ENCODE results near the gene OR13H1.
"Not testable (repeated sequence)": the region's sequence is repeated elsewhere in the genome, so short reads cannot be mapped to it uniquely, and the experiment has no call there.

Gene OR13H1

GRCh38 chrX:131543774-131544173, at the start of gene OR13H1:
Gene OR13H1, plus strand, starts transcription at chrX:131544074. Its CDS starts 0 bp downstream, at chrX:131544074.
- Histone ChIP-seq H3K36me3 (ENCODE audit: control insufficient read depth, low read depth, low read length) (no peaks in the 10 kb centered on the region), H3K9ac (ENCODE audit: low read length) (no peak within 1 kb of the TSS), H3K4me3 (ENCODE audit: low read length) (no peak within 1 kb of the TSS), H3K27ac (ENCODE audit: low read length) (no peak within 1 kb of the TSS), H3K9me3 (ENCODE audit: control insufficient read depth, low read depth, low read length) (peaks cover 35% of the 10 kb centered on the region), H3K4me1 (ENCODE audit: control insufficient read depth, low read depth, low read length) (no peaks in the 10 kb centered on the region), H3K27me3 (ENCODE audit: control insufficient read depth, insufficient read depth, low read length) (no peaks in the 10 kb centered on the region)

DNA sequence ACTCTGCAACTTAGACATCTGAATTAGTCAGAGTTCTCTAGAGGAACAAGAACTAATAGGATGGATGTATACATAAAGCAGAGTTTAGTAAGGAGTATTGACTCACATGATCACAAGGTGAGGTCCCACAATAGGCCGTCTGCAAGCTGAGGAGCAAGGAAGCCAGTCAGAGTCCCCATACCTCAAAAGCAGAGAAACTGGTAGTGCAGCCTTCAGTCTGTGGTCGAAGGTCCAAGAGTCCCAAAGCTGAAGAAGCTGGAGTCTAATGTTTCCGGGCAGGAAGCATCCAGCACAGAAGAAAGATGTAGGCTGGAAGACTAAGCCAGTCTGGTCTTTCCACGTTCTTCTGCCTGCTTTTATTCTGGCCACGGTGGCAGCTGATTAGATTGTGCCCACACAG, 42.3 kb upstream of the OR13H1 start:
- not testable (repeated sequence) for H3K4me3 ChIP-seq (ENCODE audit: low read length); H3K27ac ChIP-seq (ENCODE audit: low read length); H3K9ac ChIP-seq (ENCODE audit: low read length); H3K4me1 ChIP-seq (ENCODE audit: control insufficient read depth, low read depth, low read length); H3K27me3 ChIP-seq (ENCODE audit: control insufficient read depth, insufficient read depth, low read length); H3K36me3 ChIP-seq (ENCODE audit: control insufficient read depth, low read depth, low read length)
- H3K9me3 ChIP-seq (ENCODE audit: control insufficient read depth, low read depth, low read length) = peaks cover 17% of the 10 kb centered on the region

- Histone ChIP-seq H3K9me3 (ENCODE audit: control insufficient read depth, low read depth, low read length) (peaks cover 47% of the 10 kb centered on the region), H3K4me1 (ENCODE audit: control insufficient read depth, low read depth, low read length) (no peaks in the 10 kb centered on the region), H3K9ac (ENCODE audit: low read length) (no peak overlapping the region), H3K27me3 (ENCODE audit: control insufficient read depth, insufficient read depth, low read length) (no peaks in the 10 kb centered on the region), H3K4me3 (ENCODE audit: low read length) (no peak overlapping the region), H3K36me3 (ENCODE audit: control insufficient read depth, low read depth, low read length) (no peaks in the 10 kb centered on the region), H3K27ac (ENCODE audit: low read length) (no peak overlapping the region)
Observed at GRCh38 chrX:131513159-131513914, 30.5 kb upstream of the OR13H1 start.

- Histone ChIP-seq H3K27me3 (ENCODE audit: control insufficient read depth, insufficient read depth, low read length) (no peaks in the 10 kb centered on the region), H3K9me3 (ENCODE audit: control insufficient read depth, low read depth, low read length) (peaks cover 45% of the 10 kb centered on the region), H3K4me1 (ENCODE audit: control insufficient read depth, low read depth, low read length) (no peaks in the 10 kb centered on the region), H3K9ac (ENCODE audit: low read length) (no peak overlapping the region), H3K4me3 (ENCODE audit: low read length) (no peak overlapping the region), H3K36me3 (ENCODE audit: control insufficient read depth, low read depth, low read length) (peaks cover 3% of the 10 kb centered on the region), H3K27ac (ENCODE audit: low read length) (no peak overlapping the region)
Observed at GRCh38 chrX:131521824-131522223, 22.1 kb upstream of the OR13H1 start.

DNA sequence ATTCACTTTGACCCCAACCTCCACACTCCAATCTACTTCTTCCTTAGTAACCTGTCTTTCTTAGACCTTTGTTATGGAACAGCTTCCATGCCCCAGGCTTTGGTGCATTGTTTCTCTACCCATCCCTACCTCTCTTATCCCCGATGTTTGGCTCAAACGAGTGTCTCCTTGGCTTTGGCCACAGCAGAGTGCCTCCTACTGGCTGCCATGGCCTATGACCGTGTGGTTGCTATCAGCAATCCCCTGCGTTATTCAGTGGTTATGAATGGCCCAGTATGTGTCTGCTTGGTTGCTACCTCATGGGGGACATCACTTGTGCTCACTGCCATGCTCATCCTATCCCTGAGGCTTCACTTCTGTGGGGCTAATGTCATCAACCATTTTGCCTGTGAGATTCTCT, 344 bp downstream of the OR13H1 start:
- Histone ChIP-seq H3K4me3 (ENCODE audit: low read length) (no peak overlapping the region), H3K9me3 (ENCODE audit: control insufficient read depth, low read depth, low read length) (peaks cover 36% of the 10 kb centered on the region), H3K27ac (ENCODE audit: low read length) (no peak overlapping the region), H3K9ac (ENCODE audit: low read length) (no peak overlapping the region), H3K36me3 (ENCODE audit: control insufficient read depth, low read depth, low read length) (no peaks in the 10 kb centered on the region), H3K4me1 (ENCODE audit: control insufficient read depth, low read depth, low read length) (no peaks in the 10 kb centered on the region), H3K27me3 (ENCODE audit: control insufficient read depth, insufficient read depth, low read length) (no peaks in the 10 kb centered on the region)

- no peak overlapping the region for H3K4me3 ChIP-seq (ENCODE audit: low read length)
- H3K9ac ChIP-seq (ENCODE audit: low read length) = no peak overlapping the region
- no peaks in the 10 kb centered on the region for H3K4me1 ChIP-seq (ENCODE audit: control insufficient read depth, low read depth, low read length)
- no peak overlapping the region for H3K27ac ChIP-seq (ENCODE audit: low read length)
- no peaks in the 10 kb centered on the region for H3K36me3 ChIP-seq (ENCODE audit: control insufficient read depth, low read depth, low read length)
- H3K27me3 ChIP-seq (ENCODE audit: control insufficient read depth, insufficient read depth, low read length) = no peaks in the 10 kb centered on the region
- peaks cover 21% of the 10 kb centered on the region for H3K9me3 ChIP-seq (ENCODE audit: control insufficient read depth, low read depth, low read length)
Observed at GRCh38 chrX:131549011-131549410, 5.1 kb downstream of the OR13H1 start.

DNA sequence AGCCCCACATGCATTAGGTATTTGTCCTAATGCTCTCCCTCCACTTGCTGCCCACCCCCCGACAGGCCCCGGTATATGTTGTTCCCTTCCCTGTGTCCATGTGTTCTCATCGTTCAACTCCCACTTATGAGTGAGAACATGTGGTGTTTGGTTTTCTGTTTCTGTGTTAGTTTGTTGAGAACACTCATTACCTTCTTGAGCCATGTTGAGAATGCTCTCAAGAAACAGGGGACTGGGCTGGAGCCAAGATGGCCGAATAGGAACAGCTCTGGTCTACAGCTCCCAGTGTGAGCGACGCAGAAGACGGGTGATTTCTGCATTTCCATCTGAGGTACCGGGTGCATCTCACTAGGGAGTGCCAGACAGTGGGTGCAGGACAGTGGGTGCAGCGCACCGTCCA, 8.6 kb downstream of the OR13H1 start:
- peaks cover 16% of the 10 kb centered on the region for H3K9me3 ChIP-seq (ENCODE audit: control insufficient read depth, low read depth, low read length)
- H3K9ac ChIP-seq (ENCODE audit: low read length); H3K27me3 ChIP-seq (ENCODE audit: control insufficient read depth, insufficient read depth, low read length); H3K4me1 ChIP-seq (ENCODE audit: control insufficient read depth, low read depth, low read length); H3K27ac ChIP-seq (ENCODE audit: low read length); H3K36me3 ChIP-seq (ENCODE audit: control insufficient read depth, low read depth, low read length); H3K4me3 ChIP-seq (ENCODE audit: low read length): not testable (repeated sequence)

- Histone ChIP-seq H3K4me1 (ENCODE audit: control insufficient read depth, low read depth, low read length) (no peaks in the 10 kb centered on the region), H3K36me3 (ENCODE audit: control insufficient read depth, low read depth, low read length) (no peaks in the 10 kb centered on the region), H3K27ac (ENCODE audit: low read length) (no peak overlapping the region), H3K9me3 (ENCODE audit: control insufficient read depth, low read depth, low read length) (peaks cover 4% of the 10 kb centered on the region), H3K4me3 (ENCODE audit: low read length) (no peak overlapping the region), H3K9ac (ENCODE audit: low read length) (no peak overlapping the region), H3K27me3 (ENCODE audit: control insufficient read depth, insufficient read depth, low read length) (no peaks in the 10 kb centered on the region)
Observed at GRCh38 chrX:131558562-131558961, 14.7 kb downstream of the OR13H1 start.

GRCh38 chrX:131564553-131565229, 20.8 kb downstream of the OR13H1 start:
- no peak overlapping the region for H3K4me3 ChIP-seq (ENCODE audit: low read length)
- H3K9ac ChIP-seq (ENCODE audit: low read length) = no peak overlapping the region
- no peaks in the 10 kb centered on the region for H3K4me1 ChIP-seq (ENCODE audit: control insufficient read depth, low read depth, low read length)
- peaks cover 12% of the 10 kb centered on the region for H3K9me3 ChIP-seq (ENCODE audit: control insufficient read depth, low read depth, low read length)
- no peaks in the 10 kb centered on the region for H3K27me3 ChIP-seq (ENCODE audit: control insufficient read depth, insufficient read depth, low read length)
- no peak overlapping the region for H3K27ac ChIP-seq (ENCODE audit: low read length)
- no peaks in the 10 kb centered on the region for H3K36me3 ChIP-seq (ENCODE audit: control insufficient read depth, low read depth, low read length)

- Histone ChIP-seq H3K27ac (ENCODE audit: low read length) (no peak overlapping the region), H3K4me1 (ENCODE audit: control insufficient read depth, low read depth, low read length) (no peaks in the 10 kb centered on the region), H3K36me3 (ENCODE audit: control insufficient read depth, low read depth, low read length) (no peaks in the 10 kb centered on the region), H3K4me3 (ENCODE audit: low read length) (no peak overlapping the region), H3K27me3 (ENCODE audit: control insufficient read depth, insufficient read depth, low read length) (no peaks in the 10 kb centered on the region), H3K9me3 (ENCODE audit: control insufficient read depth, low read depth, low read length) (peaks cover 15% of the 10 kb centered on the region), H3K9ac (ENCODE audit: low read length) (no peak overlapping the region)
Observed at GRCh38 chrX:131565909-131566308, 22.0 kb downstream of the OR13H1 start.

DNA sequence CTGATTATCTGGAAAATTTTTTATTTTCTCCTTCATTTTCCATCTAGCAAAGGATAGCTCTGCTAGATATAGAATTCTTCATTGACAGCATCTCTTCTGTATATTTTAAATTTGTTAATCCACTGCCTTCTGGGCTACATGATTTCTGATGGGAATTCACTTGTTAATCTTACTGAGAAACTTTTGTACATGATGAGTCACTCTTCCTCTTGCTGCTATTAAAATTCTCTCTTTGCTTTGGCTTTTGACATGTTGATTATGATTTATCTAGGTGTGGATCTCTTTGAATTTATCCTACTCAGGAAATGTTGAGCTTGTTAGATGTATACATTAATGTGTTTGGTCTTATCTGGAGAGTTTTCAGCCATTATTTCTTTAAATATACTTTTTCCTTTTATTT, 27.5 kb downstream of the OR13H1 start:
- Histone ChIP-seq H3K9me3 (ENCODE audit: control insufficient read depth, low read depth, low read length) (peaks cover 28% of the 10 kb centered on the region), H3K36me3 (ENCODE audit: control insufficient read depth, low read depth, low read length) (no peaks in the 10 kb centered on the region), H3K4me3 (ENCODE audit: low read length) (no peak overlapping the region), H3K4me1 (ENCODE audit: control insufficient read depth, low read depth, low read length) (peaks cover 3% of the 10 kb centered on the region), H3K27me3 (ENCODE audit: control insufficient read depth, insufficient read depth, low read length) (no peaks in the 10 kb centered on the region), H3K27ac (ENCODE audit: low read length) (no peak overlapping the region), H3K9ac (ENCODE audit: low read length) (no peak overlapping the region)

Data from iPS-18a (cell line).